ENCODE results near the gene GPHN.

GPHN gene

DNA sequence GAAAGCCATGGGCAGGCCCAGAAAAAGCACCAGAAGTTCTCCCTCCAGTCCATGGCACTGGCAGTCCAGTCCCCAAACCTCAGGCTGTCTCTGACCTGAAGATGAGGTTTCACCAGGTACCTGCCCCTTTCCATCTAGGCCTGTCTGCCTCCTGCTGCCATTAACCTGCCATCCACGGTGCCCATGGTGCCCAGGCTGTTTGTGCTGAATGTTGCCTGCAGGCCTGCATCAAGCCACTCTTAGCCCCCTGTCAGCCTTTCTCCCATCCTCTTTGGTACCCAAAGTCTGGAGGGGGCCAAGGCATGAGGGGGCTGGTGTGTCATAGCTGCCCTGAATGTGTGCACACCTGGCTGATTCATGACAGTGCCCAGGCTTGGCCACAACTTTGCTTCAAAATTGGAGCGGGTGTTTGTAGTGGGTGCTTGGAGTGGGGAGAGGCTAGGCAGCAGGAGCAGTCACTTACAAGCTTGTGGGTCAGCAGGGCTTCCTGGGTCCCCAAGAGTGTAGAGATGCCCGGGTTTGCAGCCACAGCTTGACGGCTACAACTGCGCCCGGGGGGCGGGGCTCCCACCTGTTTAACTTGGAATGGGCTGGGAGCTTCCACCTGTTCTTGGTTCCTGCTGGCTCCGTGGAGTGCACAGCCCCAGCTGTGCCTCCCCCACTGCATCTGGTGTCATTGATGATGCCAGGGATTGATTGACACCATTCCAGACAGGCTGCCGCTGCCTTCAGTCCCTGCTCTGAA lies 88.5 kb downstream of the GPHN start:
- DNase-seq: no peak

DNA sequence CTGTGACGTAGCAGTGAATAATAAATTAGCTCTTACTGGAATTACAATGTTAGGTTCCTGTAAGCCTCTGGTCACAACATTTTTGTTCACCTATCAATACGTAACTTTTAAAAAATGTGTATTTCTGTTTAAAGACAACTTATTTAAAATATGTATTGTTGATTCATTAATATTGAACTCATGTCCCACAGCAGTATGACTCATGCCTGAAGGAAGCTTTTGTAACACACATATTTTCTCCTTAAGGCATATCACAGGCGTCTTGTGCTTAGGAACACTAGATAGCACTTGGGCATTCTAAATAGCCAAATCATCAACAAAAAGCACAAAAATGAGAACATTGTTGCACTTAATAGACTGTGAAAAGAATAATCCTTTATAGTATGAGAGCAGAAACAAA lies 92.5 kb downstream of the GPHN start:
- DNase-seq: no peak

DNA sequence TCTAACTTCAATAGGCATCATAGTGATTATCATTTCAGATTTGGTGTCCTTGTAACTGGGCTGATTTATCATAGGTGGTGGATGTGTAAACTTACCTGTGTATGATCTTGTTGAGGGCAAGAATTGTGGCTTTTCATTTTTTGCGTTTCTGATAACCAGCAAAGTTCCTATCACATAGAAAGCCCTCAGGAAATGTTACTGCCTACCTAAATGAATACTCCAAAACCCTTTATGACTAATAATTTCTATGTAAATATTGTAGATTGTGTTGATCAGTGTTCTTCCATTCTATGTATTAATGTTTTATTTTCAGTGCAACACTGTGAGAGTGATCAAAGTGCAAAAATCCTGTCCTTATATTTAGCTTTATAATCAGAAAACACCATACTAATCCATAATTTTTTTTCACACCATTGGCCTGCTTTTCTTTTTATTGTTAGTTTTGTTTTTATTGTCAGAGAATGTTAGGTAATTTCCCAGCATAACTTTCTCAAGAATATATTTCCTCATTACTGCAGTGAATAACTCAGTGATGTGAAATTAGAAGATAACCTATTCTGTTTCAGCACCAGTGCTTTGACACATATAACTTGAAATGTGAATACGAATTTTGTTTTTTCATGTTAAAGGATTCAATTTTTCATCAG lies 94.1 kb downstream of the GPHN start:
- no peak for DNase-seq

DNA sequence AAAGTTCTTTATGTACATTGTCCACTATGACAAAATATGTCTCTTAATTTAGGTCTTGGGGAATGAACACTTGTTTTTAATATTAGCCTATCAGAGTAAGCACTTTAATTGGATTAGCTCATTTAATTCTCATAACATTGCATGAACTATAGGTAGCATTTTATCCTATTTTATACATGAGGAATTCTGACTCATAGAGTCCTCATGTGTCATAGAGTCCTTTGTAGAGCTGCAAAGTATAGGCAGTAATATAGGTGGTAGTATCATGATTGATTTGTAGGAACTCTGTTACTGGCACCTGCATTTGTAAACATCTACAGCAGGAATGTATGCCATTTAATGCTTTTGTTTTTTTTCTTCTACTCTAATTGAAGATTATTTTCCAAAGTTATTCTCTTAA lies 96.0 kb downstream of the GPHN start:
- no peak for DNase-seq

DNA sequence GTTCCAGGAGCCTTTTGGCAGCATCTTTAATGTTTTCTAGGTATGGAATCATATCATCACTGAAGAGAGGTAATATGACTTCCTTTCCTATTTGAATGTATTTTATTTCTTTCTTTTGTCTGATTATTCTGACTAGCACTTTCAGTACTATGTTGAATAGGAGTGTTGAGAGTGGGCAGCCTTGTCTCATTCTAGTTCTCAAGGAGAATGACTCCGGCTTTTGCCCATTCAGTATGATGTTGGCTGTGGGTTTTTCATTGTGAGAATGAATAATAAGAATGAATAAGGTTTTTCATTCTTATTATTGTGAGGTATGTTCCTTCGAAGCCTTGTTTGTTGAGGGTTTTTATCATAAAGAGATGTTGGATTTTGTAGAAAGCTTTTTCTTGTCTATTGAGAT lies 98.9 kb downstream of the GPHN start:
- no peak for DNase-seq

DNA sequence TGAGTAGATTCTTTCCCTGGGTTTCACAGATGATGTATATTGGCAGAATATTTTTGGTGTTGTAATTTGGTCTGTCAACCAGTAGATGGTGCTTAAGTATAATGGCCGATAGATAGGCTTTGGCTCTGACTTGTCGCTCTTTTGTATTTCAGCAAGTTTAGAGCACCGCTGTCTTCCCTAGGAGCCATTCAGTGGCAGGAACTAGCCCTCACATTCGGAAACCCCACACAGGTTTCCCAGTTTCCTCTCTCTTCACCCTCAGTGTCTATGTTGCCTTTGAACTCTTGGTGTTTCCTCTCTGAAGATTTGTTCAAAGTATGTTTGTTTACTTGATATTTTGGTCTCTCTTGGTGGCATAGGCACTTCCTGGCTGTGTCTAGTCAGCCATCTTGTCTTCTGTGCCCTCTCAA lies 102.2 kb downstream of the GPHN start:
- DNase-seq: no peak

DNA sequence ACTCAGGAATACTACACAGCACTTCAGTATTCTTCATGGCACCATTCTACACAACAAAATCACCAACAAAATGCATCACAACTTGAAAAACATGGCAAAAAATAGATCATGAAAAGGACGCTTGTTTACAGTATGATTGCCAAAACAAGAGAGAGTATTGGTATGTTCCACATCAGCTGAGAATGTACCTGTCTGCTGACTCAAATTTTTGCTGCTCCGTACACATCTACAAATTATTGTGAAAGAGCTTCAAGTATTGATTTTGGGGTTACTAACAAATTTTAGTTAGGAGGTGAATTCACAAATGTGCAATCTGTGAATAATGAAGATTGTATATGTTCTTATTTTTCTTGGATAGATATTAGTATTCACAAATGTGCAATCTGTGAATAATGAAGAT lies 105.4 kb downstream of the GPHN start:
- no peak for DNase-seq

DNA sequence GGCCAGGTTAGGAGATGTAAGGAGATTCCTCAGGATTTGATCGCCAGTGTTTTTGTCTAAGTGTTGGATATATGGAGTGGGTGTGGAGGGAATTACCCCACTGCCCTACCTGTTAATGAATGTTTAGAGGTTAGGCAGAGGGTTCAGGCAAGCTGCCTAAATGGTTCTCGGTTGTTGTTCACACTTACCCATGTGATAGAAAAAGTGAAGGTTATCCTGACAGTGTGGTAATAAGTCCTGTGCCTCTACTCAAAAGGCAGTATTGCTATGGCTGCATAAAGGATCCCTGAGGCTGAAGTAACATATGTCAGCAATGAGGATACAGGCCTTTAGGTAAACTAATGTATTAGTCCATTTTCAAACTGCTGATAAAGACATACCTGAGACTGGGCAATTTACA lies 112.0 kb downstream of the GPHN start:
- no peak for DNase-seq

DNA sequence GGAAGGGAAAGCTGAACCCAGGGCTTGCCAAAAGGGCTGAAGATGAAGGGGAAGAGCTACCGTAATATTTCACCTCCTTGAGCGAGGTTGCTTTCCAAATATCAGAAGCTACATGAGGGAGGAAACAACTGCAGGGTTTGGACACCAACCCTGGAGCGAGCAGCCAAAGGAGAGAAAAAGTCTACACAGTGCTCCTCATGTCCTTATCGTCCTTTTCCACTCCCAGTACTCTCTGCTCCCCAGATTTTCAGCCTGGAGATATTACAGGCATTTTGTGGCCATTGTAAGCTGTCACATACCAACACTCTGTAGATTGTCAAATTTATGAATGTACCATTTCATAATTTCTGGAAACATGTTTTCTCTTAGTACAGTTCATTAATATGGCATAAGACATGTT lies 115.9 kb downstream of the GPHN start:
- DNase-seq: no peak

DNA sequence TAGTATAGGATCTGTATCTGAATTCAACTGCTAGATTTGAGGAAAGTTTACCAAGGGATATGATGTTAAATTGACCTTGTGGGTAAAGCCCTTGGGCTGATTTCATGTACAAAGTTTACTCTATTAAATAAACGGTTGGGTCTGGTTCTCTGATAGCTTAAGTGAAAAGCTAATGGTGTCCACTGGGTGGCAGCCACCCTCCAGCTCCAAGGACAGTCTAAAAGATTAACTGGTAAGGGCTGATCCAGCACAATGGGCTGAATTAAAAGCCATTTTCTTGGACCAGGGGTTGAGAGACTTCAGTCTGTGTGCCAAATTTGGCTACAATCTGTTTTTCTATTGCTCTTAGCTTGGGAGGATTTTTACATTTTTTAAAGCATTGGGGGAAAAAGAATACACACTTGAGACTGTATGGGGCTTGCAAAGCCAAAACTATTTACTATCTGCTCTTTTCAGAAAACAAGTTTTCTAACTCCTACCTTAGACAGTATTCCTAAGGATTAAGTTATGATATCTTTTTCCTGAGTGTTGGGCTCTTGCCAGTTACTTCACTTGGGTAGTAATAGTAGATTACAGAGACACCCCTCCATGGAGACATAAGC lies 116.5 kb downstream of the GPHN start:
- DNase-seq: peak in 33 of 56 donors; percentile 1 to 63 (median 23)

DNA sequence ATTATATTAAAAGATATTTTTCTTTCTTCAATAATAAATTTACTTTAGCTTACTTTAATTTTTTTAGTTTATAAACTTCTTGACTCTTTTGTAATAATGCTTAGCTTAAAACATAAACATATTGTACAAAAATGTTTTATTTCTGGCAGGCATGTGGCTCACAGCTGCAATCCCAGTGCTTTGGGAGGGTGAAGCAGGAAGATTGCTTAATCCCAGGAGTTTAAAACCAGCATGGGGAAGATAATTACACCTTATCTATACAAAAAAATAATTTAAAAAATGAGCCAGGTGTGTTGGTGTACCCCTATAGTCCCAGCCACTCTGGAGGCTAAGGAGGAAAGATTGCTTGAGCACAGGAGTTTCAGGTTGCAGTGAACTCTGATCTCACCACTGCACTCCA lies 120.7 kb downstream of the GPHN start:
- DNase-seq: no peak

DNA sequence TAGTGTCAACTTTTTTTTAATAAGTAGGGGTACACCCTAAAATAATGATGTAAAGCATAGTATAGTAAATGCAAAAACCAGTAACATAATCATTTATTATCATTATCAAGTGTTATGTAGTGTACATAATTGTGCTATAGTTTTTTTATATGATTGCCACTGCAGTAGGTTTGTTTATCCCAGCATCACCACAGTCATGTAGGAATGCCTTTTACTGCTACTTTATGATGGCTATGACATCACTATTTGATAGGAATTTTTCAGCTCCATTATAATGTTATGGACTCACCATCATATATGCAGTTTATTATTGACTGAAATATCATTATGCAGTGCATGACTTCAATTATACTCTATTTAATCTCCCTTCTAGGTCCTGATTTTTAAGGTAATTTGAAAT lies 121.6 kb downstream of the GPHN start:
- DNase-seq: no peak

DNA sequence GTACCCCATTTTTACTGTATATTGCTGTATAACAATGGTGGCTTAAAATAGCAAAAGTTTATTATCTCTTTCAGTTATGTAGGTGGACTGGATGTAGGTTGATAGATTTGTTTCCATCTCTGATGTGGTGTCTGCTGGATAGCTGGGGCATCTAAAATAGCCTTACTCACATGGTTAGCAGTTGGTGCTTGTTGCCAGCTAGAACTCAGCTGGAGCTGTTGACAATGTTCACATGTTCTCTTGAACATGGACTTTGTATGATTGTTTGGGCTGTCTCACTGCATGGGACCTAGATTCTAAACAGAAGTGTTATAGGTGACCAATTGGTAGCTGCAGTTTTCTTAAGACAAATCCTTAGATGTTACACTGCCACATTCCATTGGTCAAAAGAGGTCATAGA lies 126.9 kb downstream of the GPHN start:
- no peak for DNase-seq

DNA sequence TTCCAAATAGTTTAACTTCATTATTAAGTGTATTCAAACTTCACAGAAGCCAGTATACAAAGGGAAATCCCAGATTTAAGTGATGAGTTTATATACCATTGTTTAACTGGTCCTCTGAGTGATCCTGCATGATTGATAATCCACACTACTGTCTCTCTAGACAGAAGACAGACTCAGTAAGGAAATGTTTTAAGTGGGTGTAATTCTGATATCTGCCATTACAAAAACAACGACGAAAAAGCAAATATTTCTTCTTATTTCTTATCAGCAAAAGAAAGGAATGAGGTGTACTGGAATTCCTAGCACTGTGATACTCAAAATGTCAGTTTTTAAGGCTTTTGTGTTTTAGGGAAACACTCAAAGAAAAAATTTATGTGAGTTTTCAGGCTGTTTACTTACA lies 127.5 kb downstream of the GPHN start:
- no peak for DNase-seq

DNA sequence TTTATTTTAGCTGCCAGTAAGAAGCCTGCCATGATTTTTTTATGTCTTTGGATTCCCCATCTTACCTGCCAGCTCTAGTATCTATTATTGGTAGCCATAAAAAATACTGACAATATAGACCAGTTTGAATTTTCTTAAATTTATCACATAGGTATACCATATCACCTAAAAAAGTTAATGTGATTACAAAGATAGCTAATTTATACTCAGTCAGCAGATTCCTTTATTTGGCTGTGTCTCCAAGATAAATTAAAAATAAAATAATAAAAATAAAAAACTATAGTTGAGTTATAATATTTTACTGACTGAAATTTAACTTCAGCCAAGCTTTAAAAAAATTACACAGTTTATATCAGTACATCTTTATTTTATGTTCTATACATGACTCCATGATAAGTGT lies 128.3 kb downstream of the GPHN start:
- DNase-seq: no peak

DNA sequence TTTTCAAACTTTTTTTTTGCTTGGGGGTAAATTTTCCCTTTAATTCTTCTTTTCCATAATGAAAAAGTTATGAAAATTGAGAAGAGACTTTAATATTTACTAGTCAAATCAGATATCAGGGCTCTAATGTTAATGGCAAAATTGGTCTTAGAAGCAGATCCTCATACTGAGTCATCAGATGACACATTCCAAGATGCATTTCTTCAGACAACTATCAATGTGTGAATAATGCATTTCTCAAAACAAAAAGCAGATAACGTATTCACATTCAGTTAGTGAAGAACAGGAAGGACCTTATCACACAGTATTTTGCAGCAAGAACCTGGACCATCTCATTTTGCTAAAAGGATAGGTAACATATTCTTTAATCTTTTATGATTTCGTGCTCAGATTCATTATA lies 130.7 kb downstream of the GPHN start:
- no peak for DNase-seq

DNA sequence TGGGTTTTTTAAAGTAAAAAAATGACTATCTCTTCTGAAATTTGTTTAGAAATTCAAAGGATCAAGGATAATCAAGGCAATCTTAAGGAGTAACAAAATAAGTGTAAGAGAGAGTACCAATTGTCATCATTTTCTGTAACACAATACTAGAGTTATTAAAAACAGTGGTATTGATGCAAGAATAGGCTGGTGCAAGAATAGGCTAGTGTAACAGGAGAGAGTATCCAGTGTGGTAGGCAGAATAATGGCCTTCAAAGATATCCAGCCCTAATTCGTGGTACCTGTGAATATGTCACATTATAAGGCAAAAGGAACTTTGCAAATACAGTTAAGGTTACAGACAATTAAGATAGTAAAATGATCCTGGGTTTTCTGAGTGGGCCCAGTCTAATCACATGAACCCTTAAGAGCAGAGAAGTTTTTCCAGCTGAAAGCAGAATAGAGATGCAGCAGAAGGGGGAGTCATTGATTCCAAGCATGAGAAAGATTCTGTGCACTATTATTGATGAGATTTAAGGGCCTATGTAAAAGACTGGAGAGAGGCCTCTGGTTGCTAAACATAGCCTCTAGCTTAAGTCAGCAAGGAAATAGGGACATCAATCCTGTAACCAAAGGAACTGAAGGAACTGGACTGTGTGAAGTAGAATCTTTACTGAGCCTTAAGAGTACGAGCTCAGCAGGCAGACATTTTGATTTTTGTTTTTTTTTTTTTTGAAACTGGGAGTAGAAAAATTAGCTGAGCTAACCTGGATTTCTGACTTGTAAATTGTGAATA lies 134.1 kb downstream of the GPHN start:
- no peak for DNase-seq

DNA sequence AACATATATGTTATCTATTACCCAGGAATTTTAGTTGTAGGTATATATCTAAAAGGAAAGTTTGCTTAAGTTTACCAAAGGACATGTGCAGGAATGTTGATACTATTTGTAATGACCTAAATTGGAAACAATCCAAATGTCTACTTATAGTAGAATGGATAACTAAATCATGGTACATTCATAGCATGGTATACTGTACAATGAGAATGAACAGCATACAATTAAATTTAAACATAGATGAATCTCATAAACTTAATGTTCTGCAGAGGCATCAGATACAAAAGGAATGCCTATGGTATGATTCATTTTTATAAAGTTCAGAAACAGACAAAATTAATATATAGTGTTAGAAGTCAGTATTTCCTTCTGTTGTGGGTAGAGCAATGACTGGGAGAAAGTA lies 135.4 kb downstream of the GPHN start:
- no peak for DNase-seq

DNA sequence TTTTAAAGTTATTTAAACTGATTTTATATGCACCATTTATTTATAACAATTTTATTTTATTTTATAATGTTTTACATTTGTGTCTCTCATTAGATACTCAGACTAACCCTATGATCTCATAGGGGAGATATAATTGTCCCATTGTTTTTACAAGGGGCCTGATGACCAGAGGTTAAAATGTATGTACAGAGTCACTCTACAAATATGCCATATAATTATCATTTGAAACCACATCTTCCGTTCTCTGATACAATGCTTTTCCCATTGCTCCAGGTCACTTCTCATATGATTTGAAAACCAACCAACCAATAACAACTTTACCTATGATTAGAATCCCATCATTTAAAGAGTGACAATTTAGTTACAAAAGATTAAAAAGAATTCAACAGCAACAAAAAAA lies 137.8 kb downstream of the GPHN start:
- no peak for DNase-seq

DNA sequence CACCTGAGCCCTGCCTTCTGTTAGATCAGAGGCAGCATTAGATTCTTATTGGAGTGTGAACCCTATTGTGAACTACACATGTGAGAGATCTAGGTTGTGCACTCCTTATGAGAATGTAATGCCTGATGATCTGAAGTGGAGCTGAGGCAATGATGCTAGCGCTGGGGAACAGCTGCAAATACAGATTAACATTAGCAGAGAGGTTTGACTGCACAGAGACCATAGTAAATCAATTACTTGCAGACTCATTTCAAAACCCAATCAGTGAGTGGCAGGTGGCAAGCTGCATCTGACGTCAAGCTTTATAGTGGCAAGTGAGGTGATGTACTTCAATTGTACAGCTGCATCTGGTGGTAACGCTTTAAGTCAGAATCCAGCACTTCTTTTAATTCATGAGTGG lies 141.6 kb downstream of the GPHN start:
- no peak for DNase-seq

DNA sequence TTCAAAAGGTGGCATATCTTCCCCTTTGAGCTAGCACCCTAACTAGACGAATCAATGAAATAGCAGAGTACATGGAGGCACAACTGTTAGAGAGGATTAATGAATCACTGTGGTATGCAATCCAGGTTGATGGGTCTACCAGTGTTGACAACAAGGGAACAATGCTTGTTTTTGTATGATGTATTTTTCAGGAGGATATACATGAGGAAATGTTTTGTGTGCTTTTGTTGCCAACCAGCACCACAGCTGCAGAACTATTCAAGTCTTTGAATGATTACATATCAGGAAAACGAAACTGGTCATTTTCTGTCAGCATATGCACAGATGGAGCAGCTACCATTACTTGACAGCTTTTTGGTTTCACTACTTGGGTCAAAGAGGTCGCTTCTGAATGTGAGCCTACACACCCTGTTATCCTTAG lies 142.6 kb downstream of the GPHN start:
- DNase-seq: no peak

DNA sequence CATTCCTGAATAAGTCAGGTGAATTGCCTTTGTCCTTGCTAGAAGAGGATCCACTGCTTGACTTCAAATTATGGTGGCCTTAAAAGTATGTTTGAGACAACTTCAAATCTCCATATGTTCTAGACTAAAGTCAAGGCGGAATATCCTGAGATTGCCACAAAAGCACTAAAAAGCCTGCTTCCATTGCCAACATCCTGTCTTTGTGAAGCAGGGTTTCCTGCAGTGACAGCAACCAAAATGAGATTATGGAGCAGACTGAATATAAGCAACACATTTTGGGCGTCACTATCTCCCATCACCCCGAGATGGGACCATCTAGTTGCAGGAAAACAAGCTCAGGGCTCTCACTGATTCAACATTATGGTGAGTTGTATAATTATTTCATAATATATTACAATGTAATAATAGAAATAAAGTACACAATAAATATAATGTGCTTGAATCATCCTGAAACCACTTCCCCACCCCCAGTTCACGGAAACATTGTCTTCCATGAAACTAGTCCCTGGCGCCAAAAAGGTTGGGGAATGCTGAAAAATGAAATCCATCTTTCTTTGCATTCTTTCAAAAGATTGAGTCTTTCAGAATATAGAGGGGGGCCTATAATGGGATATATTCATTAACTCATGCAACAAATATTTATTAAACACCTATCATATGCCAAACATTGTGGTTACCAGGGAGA lies 143.7 kb downstream of the GPHN start:
- no peak for DNase-seq

Data from nucleus accumbens (tissue), 56 donors.